Fibroblast of upper back skin (primary cell): ENCODE measurements around the gene RGS7BP.

ENCODE experiments used
- DNase-seq: peaks from one replicate; pipeline ENCODE4 v3.0.0-alpha.2; 2013

The RGS7BP gene

DNA sequence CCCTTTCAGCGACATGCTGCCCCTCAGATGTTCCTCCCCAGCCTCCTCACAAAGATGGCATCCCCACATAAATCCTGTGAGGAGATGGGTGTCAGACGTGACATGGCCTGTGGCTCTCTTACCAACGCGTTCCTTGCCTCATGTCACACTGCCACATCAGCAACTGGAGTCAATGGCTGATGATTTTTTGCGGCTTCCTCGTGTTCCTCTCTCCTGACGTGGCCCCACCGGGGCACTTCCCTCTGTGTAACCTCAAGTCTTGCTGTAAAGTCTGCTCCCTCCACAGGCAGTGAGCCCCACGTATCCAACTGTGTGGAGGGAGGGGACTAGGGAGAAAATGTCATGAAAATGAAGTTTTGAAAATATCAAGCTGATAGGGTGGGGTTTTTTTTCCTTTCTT lies 131.3 kb downstream of the RGS7BP start:
- DNase-seq, result no peak

GRCh38 chr5:64637837-64638443 lies 132.1 kb downstream of the RGS7BP start:
- peak; percentile 15 for DNase-seq

GRCh38 chr5:64644831-64645230 lies 139.0 kb downstream of the RGS7BP start:
- no peak for DNase-seq

GRCh38 chr5:64646169-64646568 lies 140.4 kb downstream of the RGS7BP start:
- no peak for DNase-seq

GRCh38 chr5:64649512-64649911 lies 143.7 kb downstream of the RGS7BP start:
- no peak for DNase-seq

GRCh38 chr5:64653766-64654560 lies 148.1 kb downstream of the RGS7BP start:
- DNase-seq, result peak; percentile 52

- no peak for DNase-seq
Observed at GRCh38 chr5:64654561-64654938, 148.7 kb downstream of the RGS7BP start.

DNA sequence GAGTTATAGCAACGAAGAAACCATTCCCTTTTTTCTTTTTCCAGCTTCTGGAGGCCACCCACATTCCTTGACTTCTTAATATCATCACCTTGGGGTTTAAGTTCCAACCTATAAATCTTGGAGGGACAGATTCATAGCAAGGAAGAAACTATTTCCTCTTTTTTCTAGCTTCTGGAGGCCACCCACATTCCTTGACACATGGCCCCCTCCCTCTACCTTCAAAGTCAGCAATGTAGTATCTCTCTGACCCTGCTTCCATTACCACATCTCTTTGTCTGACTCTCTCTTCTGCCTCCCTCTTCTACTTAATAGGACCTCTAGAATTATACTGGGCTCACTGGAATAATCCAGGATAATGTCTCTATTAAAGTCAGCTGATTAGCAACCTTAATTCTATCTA lies 149.8 kb downstream of the RGS7BP start:
- DNase-seq, result no peak

DNA sequence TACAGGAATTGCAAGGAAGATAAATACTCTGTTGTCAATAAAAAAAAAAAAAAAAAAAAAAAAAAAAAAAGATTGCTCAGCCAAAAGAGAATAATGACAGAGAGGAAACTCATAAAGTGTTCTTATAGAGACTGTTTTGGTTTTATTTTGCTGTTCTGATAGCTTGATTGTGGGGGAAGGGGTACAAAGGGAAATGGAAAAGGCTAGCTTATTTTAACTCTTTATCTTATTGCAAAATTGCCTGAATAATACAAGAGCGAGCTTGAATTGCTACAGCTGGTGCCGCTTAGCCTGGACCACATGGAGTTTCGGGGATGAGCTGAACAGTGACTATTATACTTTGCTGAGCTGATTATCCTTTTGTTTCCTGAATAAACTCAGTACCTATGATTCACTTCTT lies 153.5 kb downstream of the RGS7BP start:
- no peak for DNase-seq
